ENCODE measurements around the gene ADCY7. TPM values are rescaled to one million over a fixed set of nuclear protein-coding genes. Genes with fewer than 3 reads are reported as not detected.

Gene ADCY7
- total and polyA plus RNA-seq, 9 of the 15 experiments (the other 6 are each of a cell fraction or from before 2014, with no cell fraction given): 2.3 to 108 (median 28.6) TPM

DNA sequence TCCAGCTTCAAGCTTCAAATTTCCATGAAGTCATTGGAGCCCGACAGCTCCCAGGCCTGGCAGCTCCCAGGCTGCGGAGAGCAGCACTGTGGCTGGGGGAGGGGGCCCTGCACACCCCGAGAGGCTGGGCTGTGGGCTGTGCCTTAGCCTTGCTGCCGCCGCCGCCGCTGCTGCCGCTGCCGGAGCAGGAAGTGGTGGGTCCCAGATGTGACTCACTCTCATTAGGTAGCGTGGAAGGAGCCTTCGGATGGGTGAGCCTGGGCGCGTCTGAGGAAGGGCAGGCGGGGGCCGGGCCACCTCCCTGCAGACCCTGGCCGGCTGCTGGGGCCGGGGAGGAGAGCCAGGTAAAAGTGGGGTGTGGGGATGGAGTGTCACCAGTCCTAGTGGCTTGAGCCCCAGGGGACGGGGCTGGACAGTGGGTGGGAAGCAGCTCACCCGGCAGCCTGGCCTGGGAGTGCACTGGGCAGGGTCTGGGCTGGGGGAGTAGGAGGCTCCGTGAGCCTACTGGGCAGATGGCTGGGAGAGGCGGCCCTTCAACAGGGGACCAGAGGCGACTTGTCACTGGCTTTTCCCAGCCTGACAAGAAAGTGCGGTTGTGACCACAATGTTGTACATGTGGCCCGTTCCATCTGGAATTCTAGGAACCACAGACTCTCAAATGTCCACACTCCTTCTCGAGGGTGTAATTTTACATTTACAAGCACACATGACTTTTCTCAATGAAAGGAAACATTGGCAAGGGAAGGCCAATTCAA lies at the start of gene ADCY7 (continued):
- TF ChIP-seq SIN3A (IDR thresholded peaks at IDR 0.05; ENCODE audit: borderline replicate concordance in 2 of 2, control insufficient read depth in 1 of 2, low read depth in 2 of 2, low read length in 2 of 2) (peak in 1 of 2 experiments; percentile 22; a peak in 1 of 4 replicates), YY1 (IDR thresholded peaks at IDR 0.05; ENCODE audit: borderline replicate concordance in 1 of 3, control insufficient read depth in 1 of 3, extremely low read depth in 1 of 3, insufficient read depth in 3 of 3, insufficient read length in 1 of 3, insufficient replicate concordance in 2 of 3, low read depth in 1 of 3, low read length in 2 of 3) (peak in 2 of 3 experiments; percentile 47 to 71), MYC (IDR thresholded peaks at IDR 0.05; ENCODE audit: low read depth, low read length) (peak; percentile 10), MYC (CRISPR knock-in tag; IDR thresholded peaks at IDR 0.05; ENCODE audit: borderline replicate concordance, low read depth) (no peak), HMBOX1 (IDR thresholded peaks at IDR 0.05) (no peak), ZFPM2 (CRISPR knock-in tag; IDR thresholded peaks at IDR 0.05) (no peak), ZNF134 (CRISPR knock-in tag; conservative IDR thresholded peaks at IDR 0.05) (no peak), SMARCA5 (IDR thresholded peaks at IDR 0.05) (peak; percentile 39; the same call in 1 of the 2 replicates), ATF1 (CRISPR knock-in tag; IDR thresholded peaks at IDR 0.05) (no peak), ATF1 (tag; IDR thresholded peaks at IDR 0.05) (peak; percentile 32), POLR2B (IDR thresholded peaks at IDR 0.05; ENCODE audit: low read depth, partially characterized antibody) (peak; percentile 61), ZNF143 (CRISPR knock-in tag; IDR thresholded peaks at IDR 0.05) (no peak), SRSF1 (IDR thresholded peaks at IDR 0.05; ENCODE audit: low read depth, low read length) (no peak), ZZZ3 (IDR thresholded peaks at IDR 0.05) (no peak), GTF2E2 (tag; IDR thresholded peaks at IDR 0.05) (0 out of 2 replicates have a peak, but pooled peaks have one; percentile 21), BRCA1 (IDR thresholded peaks at IDR 0.05) (no peak), BRCA1 (CRISPR knock-in tag; IDR thresholded peaks at IDR 0.05) (no peak)
- TF ChIP-seq, protein P1, sequence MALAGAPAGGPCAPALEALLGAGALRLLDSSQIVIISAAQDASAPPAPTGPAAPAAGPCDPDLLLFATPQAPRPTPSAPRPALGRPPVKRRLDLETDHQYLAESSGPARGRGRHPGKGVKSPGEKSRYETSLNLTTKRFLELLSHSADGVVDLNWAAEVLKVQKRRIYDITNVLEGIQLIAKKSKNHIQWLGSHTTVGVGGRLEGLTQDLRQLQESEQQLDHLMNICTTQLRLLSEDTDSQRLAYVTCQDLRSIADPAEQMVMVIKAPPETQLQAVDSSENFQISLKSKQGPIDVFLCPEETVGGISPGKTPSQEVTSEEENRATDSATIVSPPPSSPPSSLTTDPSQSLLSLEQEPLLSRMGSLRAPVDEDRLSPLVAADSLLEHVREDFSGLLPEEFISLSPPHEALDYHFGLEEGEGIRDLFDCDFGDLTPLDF (CRISPR knock-in tag; IDR thresholded peaks at IDR 0.05): no peak
- TF ChIP-seq, protein P2, sequence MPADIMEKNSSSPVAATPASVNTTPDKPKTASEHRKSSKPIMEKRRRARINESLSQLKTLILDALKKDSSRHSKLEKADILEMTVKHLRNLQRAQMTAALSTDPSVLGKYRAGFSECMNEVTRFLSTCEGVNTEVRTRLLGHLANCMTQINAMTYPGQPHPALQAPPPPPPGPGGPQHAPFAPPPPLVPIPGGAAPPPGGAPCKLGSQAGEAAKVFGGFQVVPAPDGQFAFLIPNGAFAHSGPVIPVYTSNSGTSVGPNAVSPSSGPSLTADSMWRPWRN (IDR thresholded peaks at IDR 0.05; ENCODE audit: low read depth): no peak
- TF ChIP-seq, protein P3, sequence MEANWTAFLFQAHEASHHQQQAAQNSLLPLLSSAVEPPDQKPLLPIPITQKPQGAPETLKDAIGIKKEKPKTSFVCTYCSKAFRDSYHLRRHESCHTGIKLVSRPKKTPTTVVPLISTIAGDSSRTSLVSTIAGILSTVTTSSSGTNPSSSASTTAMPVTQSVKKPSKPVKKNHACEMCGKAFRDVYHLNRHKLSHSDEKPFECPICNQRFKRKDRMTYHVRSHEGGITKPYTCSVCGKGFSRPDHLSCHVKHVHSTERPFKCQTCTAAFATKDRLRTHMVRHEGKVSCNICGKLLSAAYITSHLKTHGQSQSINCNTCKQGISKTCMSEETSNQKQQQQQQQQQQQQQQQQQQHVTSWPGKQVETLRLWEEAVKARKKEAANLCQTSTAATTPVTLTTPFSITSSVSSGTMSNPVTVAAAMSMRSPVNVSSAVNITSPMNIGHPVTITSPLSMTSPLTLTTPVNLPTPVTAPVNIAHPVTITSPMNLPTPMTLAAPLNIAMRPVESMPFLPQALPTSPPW (CRISPR knock-in tag; IDR thresholded peaks at IDR 0.05): peak; percentile 79
- TF ChIP-seq, protein P4, sequence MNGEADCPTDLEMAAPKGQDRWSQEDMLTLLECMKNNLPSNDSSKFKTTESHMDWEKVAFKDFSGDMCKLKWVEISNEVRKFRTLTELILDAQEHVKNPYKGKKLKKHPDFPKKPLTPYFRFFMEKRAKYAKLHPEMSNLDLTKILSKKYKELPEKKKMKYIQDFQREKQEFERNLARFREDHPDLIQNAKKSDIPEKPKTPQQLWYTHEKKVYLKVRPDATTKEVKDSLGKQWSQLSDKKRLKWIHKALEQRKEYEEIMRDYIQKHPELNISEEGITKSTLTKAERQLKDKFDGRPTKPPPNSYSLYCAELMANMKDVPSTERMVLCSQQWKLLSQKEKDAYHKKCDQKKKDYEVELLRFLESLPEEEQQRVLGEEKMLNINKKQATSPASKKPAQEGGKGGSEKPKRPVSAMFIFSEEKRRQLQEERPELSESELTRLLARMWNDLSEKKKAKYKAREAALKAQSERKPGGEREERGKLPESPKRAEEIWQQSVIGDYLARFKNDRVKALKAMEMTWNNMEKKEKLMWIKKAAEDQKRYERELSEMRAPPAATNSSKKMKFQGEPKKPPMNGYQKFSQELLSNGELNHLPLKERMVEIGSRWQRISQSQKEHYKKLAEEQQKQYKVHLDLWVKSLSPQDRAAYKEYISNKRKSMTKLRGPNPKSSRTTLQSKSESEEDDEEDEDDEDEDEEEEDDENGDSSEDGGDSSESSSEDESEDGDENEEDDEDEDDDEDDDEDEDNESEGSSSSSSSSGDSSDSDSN (IDR thresholded peaks at IDR 0.05; ENCODE audit: borderline replicate concordance in 1 of 2, low read depth in 2 of 2, low read length in 2 of 2): peak; percentile 88 to 98; a peak in 3 of 4 replicates
